GM18498 (cell line): ENCODE results near the gene POMC.
"Not testable (repeated sequence)": the region's sequence is repeated elsewhere in the genome, so short reads cannot be mapped to it uniquely, and the experiment has no call there.

ENCODE experiments used
- ATAC-seq: cut with Tn5 transposase; IDR thresholded peaks from one replicate; pipeline ENCODE4 v1.9.1; 2021; ENCODE audit warnings: mild to moderate bottlenecking, moderate library complexity; ENCODE audit not compliant: unreplicated experiment

The POMC gene

GRCh38 chr2:25177211-25177611, 8.8 kb upstream of the POMC start:
- ATAC-seq: no peak

GRCh38 chr2:25176541-25177181, 8.3 kb upstream of the POMC start:
- ATAC-seq: no peak

GRCh38 chr2:25176138-25176537, 7.8 kb upstream of the POMC start:
- no peak for ATAC-seq

- no peak for ATAC-seq
These were observed 5.9 kb upstream of the POMC start for GRCh38 chr2:25174192-25174861.

- ATAC-seq: no peak
These were observed 5.3 kb upstream of the POMC start for GRCh38 chr2:25173719-25174118.

- ATAC-seq: no peak
These were observed 2.5 kb upstream of the POMC start for GRCh38 chr2:25170888-25171287.

- ATAC-seq: no peak
These were observed 692 bp upstream of the POMC start for GRCh38 chr2:25169073-25169470.

GRCh38 chr2:25165992-25166875, 2.1 kb downstream of the POMC start:
- peak; percentile 79 for ATAC-seq

- no peak for ATAC-seq
These were observed 3.8 kb downstream of the POMC start for GRCh38 chr2:25164561-25164960.

- not testable (repeated sequence) for ATAC-seq
These were observed 6.3 kb downstream of the POMC start for GRCh38 chr2:25162061-25162460.

- ATAC-seq: peak; percentile 50
These were observed 7.2 kb downstream of the POMC start for GRCh38 chr2:25161055-25161781.

GRCh38 chr2:25160376-25160775, 8.0 kb downstream of the POMC start:
- ATAC-seq: no peak

GRCh38 chr2:25159949-25160348, 8.4 kb downstream of the POMC start:
- no peak for ATAC-seq

- ATAC-seq: no peak
These were observed 10.1 kb downstream of the POMC start for GRCh38 chr2:25158096-25158852.

GRCh38 chr2:25155401-25155800, 13.0 kb downstream of the POMC start:
- no peak for ATAC-seq

GRCh38 chr2:25151718-25152117, 16.7 kb downstream of the POMC start:
- no peak for ATAC-seq

- not testable (repeated sequence) for ATAC-seq
These were observed 17.4 kb downstream of the POMC start for GRCh38 chr2:25150993-25151392.

- ATAC-seq: no peak
These were observed 18.7 kb downstream of the POMC start for GRCh38 chr2:25149646-25150045.

GRCh38 chr2:25146896-25147295, 21.5 kb downstream of the POMC start:
- ATAC-seq: no peak

- no peak for ATAC-seq
These were observed 22.6 kb downstream of the POMC start for GRCh38 chr2:25145803-25146202.
